ENCODE results near the gene RDH14.

RDH14 gene

GRCh38 chr2:18566145-18566769 lies 5.8 kb upstream of the RDH14 start:
- DNase-seq (ENCODE audit: low read depth in 2 of 2, low spot score in 1 of 2), result no peak

- no peak for DNase-seq (ENCODE audit: low read depth in 2 of 2, low spot score in 1 of 2)
Observed at GRCh38 chr2:18560797-18561085, 288 bp upstream of the RDH14 start.

DNA sequence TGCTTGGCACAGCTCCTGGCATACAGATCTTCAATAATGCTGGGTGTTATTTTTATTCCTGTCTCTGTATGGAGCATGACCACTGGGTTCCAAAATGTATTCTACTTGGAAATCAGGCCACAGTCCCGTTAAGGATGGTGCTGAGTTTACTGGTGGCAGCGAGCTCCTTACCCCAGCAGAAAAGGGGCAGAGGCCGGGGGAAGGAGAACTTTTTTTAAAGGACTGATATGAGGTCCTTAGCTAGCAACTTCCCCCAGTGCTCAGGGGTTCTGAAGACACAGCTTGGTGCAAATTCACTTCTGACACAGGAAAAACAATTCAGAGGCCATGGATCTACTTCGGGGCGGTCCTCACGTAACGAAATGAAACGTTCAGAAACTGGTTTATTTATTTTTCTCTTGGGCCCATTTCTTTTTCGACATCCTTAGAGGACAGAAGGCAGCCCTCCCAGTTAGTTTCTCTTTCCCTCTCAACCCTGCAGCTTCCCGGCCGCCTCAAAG lies 872 bp downstream of the RDH14 start:
- DNase-seq (ENCODE audit: low read depth in 2 of 2, low spot score in 1 of 2), result no peak

- DNase-seq (ENCODE audit: low read depth in 2 of 2, low spot score in 1 of 2), result no peak
Observed at GRCh38 chr2:18558458-18558857, 2.0 kb downstream of the RDH14 start.

- DNase-seq (ENCODE audit: low read depth in 2 of 2, low spot score in 1 of 2), result no peak
Observed at GRCh38 chr2:18557121-18557520, 3.3 kb downstream of the RDH14 start.

DNA sequence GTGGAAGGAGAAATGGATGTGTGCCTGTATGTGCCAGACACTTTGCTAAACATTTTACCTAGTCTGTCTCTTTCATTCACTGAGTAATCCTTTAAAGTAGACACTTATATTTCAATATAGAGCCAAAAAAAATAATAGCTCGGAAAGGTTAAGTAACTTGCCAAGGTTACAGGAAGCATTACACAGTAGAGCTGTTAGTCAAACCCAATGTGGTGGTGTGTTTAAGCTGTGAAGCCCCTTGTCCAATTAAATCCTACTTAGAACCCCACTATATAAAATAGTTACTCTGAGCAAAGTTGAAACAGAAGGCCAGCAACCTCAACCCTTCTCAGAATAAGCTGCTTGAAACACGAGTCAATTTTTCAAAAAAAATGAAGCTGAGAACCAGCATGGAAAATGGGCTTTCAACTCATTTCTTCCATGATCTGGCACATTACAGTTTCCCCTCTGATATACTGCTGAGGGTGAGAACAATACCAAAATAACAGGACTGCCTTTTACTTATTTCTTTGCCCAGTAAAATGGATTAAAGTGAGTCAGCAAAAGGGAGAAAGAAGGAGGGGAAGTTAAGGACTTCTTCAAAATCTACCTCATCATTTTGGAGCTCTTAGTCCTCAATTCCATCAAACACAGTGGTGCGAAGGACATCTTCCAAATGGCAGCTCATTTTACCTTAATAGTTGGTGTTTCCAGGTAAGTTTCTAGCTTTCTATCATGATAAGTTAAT lies 7.9 kb downstream of the RDH14 start:
- DNase-seq (ENCODE audit: low read depth in 2 of 2, low spot score in 1 of 2), result no peak

GRCh38 chr2:18551623-18552022 lies 8.8 kb downstream of the RDH14 start:
- DNase-seq (ENCODE audit: low read depth in 2 of 2, low spot score in 1 of 2), result no peak

- DNase-seq (ENCODE audit: low read depth in 2 of 2, low spot score in 1 of 2), result no peak
Observed at GRCh38 chr2:18551169-18551568, 9.3 kb downstream of the RDH14 start.

DNA sequence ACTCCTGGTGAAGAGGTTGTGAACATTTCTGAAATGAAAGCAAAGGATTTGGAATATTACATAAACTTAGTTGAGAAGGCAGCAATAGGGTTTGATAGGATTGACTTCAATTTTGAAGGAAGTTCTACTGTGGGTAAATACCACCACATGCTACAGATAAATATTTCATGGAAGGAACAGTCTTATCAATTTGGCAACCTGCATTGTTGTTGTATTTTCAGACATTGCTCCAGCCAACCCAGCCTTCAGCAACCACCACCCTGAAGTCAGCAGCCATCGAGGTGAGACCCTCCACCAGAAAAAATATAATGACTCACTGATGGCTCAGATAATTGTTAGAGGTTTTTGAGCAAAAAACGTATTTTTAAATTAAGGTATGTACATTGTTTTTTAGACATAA lies 10.0 kb downstream of the RDH14 start:
- no peak for DNase-seq (ENCODE audit: low read depth in 2 of 2, low spot score in 1 of 2)

DNA sequence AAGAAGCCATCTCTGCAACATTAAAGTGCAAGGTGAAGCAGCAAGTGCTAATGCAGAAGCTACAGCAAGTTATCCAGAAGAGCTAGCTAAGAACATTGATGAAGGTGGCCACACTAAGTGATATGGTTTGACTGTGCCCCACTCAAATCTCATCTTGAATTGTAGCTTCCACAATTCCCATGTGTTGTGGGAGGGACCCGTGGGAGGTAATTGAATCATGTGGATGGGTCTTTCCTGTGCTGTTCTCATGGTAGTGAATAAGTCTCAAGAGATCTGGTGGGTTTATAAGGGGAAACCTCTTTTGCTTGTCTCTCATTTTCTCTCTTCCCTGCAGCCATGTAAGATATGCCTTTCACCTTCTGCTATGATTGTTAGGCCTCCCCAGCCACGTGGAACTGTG lies 11.4 kb downstream of the RDH14 start:
- no peak for DNase-seq (ENCODE audit: low read depth in 2 of 2, low spot score in 1 of 2)

- DNase-seq (ENCODE audit: low read depth in 2 of 2, low spot score in 1 of 2), result no peak
Observed at GRCh38 chr2:18548621-18549020, 11.8 kb downstream of the RDH14 start.

DNA sequence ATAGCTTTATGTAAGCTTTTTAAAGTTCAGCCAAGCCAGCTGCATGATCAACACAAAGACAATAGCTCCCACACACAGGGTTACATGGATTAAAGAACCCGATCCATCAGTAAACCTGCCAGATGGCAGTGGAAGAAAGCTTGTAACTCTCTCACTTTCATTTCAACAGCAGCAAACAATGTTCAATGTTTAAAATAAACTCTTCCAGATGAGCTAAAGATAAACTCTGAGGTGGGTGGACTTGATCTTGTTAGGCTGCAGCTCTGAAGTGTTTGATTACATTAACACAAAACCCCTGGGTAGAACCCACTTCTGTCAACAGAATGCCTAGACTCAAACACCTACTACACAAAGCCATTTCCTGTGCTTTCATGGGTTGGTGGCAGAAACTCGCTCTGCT lies 13.9 kb downstream of the RDH14 start:
- no peak for DNase-seq (ENCODE audit: low read depth in 2 of 2, low spot score in 1 of 2)

- DNase-seq (ENCODE audit: low read depth in 2 of 2, low spot score in 1 of 2), result no peak
Observed at GRCh38 chr2:18545384-18545783, 15.1 kb downstream of the RDH14 start.

- no peak for DNase-seq (ENCODE audit: low read depth in 2 of 2, low spot score in 1 of 2)
Observed at GRCh38 chr2:18544171-18544570, 16.3 kb downstream of the RDH14 start.

GRCh38 chr2:18540872-18541271 lies 19.6 kb downstream of the RDH14 start:
- DNase-seq (ENCODE audit: low read depth in 2 of 2, low spot score in 1 of 2), result no peak

- DNase-seq (ENCODE audit: low read depth in 2 of 2, low spot score in 1 of 2), result no peak
Observed at GRCh38 chr2:18536697-18537096, 23.8 kb downstream of the RDH14 start.

- no peak for DNase-seq (ENCODE audit: low read depth in 2 of 2, low spot score in 1 of 2)
Observed at GRCh38 chr2:18536100-18536499, 24.4 kb downstream of the RDH14 start.

GRCh38 chr2:18531194-18531593 lies 29.3 kb downstream of the RDH14 start:
- no peak for DNase-seq (ENCODE audit: low read depth in 2 of 2, low spot score in 1 of 2)

GRCh38 chr2:18527822-18528221 lies 32.6 kb downstream of the RDH14 start:
- no peak for DNase-seq (ENCODE audit: low read depth in 2 of 2, low spot score in 1 of 2)

DNA sequence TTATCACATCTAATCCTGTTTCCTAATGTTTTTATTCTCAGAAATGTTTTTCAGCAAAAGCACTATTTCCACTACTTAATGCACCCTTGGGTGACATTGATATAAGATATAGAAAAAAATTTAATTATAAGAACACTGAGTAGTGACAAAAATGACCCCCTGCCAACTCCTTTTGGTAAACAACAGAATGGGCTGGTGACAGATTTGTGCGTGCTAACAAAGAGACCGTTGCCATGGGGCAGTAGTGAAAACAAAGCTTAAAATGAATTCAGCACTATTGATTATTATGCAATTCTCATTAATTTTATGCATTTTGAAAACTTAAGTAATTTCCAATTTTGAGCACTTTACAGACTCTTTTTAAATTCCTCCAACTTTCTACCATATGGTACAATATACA lies 33.1 kb downstream of the RDH14 start:
- DNase-seq (ENCODE audit: low read depth in 2 of 2, low spot score in 1 of 2), result no peak

DNA sequence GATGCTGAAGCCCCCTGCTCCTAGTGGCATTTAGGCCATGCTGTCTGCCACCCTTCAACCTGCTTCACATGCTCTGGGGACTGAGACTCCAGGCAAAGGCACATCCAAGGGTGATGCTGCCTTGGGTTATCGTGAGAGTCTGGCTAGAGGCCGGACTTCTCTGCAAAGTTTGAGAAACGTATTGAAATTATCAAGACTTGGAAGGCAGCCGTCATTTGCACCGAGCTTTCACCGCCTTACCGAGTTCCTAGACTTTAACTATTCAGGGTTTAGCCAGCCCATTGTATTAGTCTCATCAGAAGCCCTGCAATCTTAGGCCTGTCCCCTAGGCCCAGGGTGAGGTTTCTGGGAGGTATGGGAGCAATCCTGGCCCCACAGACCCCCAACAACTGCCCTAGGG lies 34.0 kb downstream of the RDH14 start:
- DNase-seq (ENCODE audit: low read depth in 2 of 2, low spot score in 1 of 2), result no peak

GRCh38 chr2:18525852-18526251 lies 34.6 kb downstream of the RDH14 start:
- no peak for DNase-seq (ENCODE audit: low read depth in 2 of 2, low spot score in 1 of 2)

DNA sequence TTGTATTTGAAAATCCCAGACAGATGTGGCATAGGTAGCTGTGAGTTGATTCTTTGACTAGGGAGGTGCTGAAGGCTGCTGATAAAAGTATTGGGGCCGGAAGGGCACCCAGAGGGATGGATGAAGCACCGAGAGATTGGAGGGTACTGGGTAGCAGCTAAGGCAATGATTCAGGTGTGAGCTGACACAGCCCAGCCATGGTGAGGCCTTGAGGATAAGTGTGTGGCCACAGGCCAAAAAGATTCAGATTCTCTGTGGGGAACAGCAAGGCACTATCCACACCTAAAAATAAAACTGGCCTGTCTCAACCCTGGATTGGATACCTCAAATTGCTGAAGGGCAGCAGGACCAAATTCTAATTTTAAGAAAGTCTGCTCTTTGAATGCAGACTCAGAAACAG lies 35.2 kb downstream of the RDH14 start:
- no peak for DNase-seq (ENCODE audit: low read depth in 2 of 2, low spot score in 1 of 2)
